ENCODE results near the gene UBA5.

Gene UBA5

DNA sequence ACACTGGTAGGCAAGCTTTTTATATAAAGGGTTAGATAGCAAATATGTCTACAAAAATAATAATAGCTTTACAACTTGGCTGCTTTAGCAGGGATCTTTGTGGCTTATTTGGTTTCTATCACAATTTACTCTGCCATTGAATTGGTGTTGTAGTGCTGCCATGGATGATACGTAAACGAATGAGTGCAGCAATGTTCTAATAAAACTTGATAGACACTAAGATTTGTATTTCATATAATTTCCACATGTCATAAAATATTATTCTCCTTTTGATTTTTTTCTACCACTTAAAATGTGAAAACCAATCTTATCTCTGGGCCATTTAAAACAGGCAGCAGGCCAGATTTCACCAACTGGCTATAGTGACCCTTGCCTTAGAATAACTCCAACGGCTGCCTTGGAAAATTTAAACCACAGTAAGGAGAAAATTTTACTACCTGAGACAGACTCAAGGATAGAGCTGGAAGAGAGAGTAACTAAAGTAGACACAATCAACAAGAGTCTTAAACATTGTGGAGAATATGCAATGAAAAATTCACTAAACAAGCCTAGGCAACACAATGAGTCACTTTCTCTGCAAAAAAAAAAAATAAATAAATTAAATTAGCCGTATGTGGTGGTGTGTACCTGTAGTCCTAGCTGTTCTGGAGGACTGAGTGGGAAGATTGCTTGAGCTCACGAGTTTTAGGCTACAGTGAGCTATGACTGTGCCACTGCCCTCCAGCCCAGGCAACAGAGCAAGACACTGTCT lies 54.0 kb downstream of the UBA5 start:
- no peak overlapping the region for H3K4me3 ChIP-seq (ENCODE audit: low read depth, low read length)
- in situ Hi-C loops (cut with HindIII; ENCODE audit: low sequenced_read_pairs) = no loop called here
- no peak for DNase-seq (ENCODE audit: low read depth)
- TF ChIP-seq, protein P1, sequence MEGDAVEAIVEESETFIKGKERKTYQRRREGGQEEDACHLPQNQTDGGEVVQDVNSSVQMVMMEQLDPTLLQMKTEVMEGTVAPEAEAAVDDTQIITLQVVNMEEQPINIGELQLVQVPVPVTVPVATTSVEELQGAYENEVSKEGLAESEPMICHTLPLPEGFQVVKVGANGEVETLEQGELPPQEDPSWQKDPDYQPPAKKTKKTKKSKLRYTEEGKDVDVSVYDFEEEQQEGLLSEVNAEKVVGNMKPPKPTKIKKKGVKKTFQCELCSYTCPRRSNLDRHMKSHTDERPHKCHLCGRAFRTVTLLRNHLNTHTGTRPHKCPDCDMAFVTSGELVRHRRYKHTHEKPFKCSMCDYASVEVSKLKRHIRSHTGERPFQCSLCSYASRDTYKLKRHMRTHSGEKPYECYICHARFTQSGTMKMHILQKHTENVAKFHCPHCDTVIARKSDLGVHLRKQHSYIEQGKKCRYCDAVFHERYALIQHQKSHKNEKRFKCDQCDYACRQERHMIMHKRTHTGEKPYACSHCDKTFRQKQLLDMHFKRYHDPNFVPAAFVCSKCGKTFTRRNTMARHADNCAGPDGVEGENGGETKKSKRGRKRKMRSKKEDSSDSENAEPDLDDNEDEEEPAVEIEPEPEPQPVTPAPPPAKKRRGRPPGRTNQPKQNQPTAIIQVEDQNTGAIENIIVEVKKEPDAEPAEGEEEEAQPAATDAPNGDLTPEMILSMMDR (IDR thresholded peaks at IDR 0.05; ENCODE audit: low read depth, low read length, missing control alignments) = no peak

DNA sequence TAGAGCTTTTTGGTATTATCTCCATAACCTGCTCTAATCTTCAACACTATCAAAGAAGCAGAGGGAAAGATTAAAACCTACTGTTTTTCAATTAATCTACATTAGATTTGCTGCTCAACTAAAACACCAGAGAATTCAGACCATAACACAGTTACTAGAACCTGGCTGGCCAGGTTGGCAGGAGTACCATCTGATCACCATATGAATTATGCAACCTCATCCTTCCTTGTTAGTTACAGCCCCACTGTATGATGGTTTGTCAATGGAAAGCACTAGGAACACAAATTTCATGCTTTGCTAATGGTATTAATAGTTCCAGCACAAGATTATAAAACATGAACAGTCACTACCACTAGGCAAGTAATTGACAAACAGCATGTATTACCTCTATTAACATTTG lies 56.2 kb downstream of the UBA5 start:
- no peak for DNase-seq (ENCODE audit: low read depth)
- TF ChIP-seq, protein P1 (IDR thresholded peaks at IDR 0.05; ENCODE audit: low read depth, low read length, missing control alignments) = no peak
- in situ Hi-C loops (cut with HindIII; ENCODE audit: low sequenced_read_pairs) = no loop called here
- no peak overlapping the region for H3K4me3 ChIP-seq (ENCODE audit: low read depth, low read length)

DNA sequence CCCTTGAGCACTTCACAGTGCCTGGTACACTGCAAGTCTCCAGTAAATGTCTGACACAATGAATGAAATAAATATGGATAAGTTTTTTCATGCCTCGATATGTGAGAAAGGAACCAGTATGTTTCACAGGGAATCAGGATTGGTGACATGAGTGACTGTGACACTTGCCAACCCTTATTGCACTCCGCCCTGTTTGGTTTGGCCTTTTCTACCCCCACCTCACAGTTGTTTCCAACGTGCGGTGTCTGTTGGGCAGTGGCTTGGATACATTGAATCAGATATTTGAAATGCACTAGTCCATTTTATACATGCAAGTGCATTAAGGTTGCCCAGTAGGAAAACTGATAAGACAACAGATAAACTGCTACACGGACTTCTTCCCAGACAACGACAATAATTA lies 60.1 kb downstream of the UBA5 start:
- TF ChIP-seq, protein P1 (IDR thresholded peaks at IDR 0.05; ENCODE audit: low read depth, low read length, missing control alignments) = no peak
- no peak for DNase-seq (ENCODE audit: low read depth)
- in situ Hi-C loops (cut with HindIII; ENCODE audit: low sequenced_read_pairs) = no loop called here
- H3K4me3 ChIP-seq (ENCODE audit: low read depth, low read length) = no peak overlapping the region

DNA sequence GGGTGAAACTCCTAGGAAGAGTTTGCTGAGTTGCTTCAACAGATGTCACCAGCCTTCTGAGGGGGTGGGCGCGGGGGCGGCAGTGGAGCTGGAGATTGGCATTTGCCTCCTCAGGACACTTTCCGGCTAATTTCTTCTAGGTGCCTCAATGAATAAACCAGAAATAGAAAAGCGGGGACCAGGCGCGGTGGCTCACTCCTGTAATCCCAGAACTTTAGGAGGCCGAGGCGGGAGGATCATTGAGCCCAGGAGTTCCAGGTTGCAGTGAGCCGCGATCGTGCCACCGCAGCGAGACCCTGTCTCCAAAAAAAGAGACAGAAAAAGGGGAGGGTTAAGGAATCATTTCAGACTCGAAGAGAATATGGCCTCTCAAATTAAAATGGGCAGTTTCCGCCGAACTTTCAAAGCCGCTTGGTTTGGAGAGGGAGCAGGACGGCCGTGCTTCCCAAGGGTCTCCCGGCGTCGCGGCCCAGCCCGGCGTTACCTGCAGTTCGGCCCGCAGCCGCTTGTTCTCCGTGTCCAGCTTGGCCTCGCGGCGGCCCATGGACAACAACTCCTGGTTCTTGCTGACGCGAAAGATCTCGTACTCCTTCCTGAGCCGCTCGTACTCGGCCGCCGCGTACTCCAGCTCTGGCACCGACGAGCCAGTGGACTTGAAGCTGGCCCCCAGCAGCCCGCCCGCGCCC lies 61.5 kb downstream of the UBA5 start:
- peak overlapping the region; percentile 71 for H3K4me3 ChIP-seq (ENCODE audit: low read depth, low read length)
- TF ChIP-seq, protein P1 (IDR thresholded peaks at IDR 0.05; ENCODE audit: low read depth, low read length, missing control alignments) = peak; percentile 26
- in situ Hi-C loops (cut with HindIII; ENCODE audit: low sequenced_read_pairs) = no loop called here
- peak; percentile 34 for DNase-seq (ENCODE audit: low read depth)

- in situ Hi-C loops (cut with HindIII; ENCODE audit: low sequenced_read_pairs) = no loop called here
- H3K4me3 ChIP-seq (ENCODE audit: low read depth, low read length) = peak within 1 kb of the TSS; percentile 71
- TF ChIP-seq, protein P1 (IDR thresholded peaks at IDR 0.05; ENCODE audit: low read depth, low read length, missing control alignments) = no peak
- DNase-seq (ENCODE audit: low read depth) = peak; percentile 89
These were observed 62.3 kb downstream of the UBA5 start, which contains the start of gene NPHP3 for GRCh38 chr3:132722165-132723023. Gene NPHP3 (minus strand): TSS chr3:132722409. CDS start chr3:132722355, 54 bp downstream.
